Measurements from ENCODE around the gene HPSE2. TPM values are rescaled to one million over a fixed set of nuclear protein-coding genes. Genes with fewer than 3 reads are reported as not detected.

HPSE2 gene
- total and polyA plus RNA-seq, 2 of the 8 experiments (the other 6 are each of a cell fraction or from before 2014, with no cell fraction given) = 0.41 to 0.58 TPM

DNA sequence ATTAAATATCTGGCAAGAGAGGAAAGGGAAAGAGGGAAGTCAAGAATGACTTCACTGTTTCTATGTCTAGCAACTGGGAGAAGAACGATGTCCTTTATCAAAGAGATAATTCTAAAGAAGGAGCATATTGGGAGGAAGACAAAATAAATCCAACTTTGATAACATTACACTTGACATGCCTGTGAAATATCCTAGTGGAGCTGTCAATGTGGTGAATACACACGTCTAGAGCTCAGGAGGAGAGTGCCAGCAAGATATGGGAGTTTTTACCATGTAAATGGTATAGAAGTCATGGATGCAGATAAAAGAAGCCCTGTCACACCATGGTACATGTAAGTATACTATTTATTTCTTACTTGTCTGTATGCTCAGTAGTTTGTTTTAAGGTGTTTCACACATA, 356.7 kb downstream of the HPSE2 start:
- no peaks in the 10 kb centered on the region for H3K4me1 ChIP-seq (replicated peaks in 1 of 4; ENCODE audit: control insufficient read depth in 3 of 4, insufficient read depth in 4 of 4, low read length in 3 of 4)
- no peaks in the 10 kb centered on the region for H3K79me1 ChIP-seq (ENCODE audit: low read depth, low read length)
- CTCF ChIA-PET (ENCODE audit: partially characterized antibody) = no interaction called here
- H3K4me3 ChIP-seq (ENCODE audit: extremely low read depth in 1 of 4, insufficient read depth in 2 of 4, low read depth in 3 of 4, low read length in 4 of 4) = no peak overlapping the region
- 81% methylated on average over 2 of the region's 2 CpGs; no CpG with 5 or more reads in 1 of the 2 experiments for WGBS, 2 experiments (ENCODE audit: extremely low coverage in 1 of 2, insufficient coverage in 1 of 2, insufficient read length in 1 of 2, insufficient replicate concordance in 2 of 2, low coverage in 1 of 2, low lambda C conversion rate in 2 of 2, missing lambda C conversion rate in 1 of 2)
- no peak overlapping the region for H3K9ac ChIP-seq (replicated peaks in 1 of 4; ENCODE audit: extremely low read depth in 1 of 4, low read depth in 3 of 4, low read length in 3 of 4)
- FAIRE-seq = no peak
- no peak overlapping the region for H3K14ac ChIP-seq (ENCODE audit: insufficient read length)
- no peak overlapping the region for H2AK5ac ChIP-seq (ENCODE audit: low read depth, low read length)
- H3K23ac ChIP-seq (ENCODE audit: insufficient read length) = no peak overlapping the region
- H2BK120ac ChIP-seq (replicated peaks; ENCODE audit: low read depth, low read length) = no peak overlapping the region
- H3K56ac ChIP-seq (replicated peaks; ENCODE audit: insufficient read length, low read depth, low read length) = no peak overlapping the region
- H2AFZ ChIP-seq (ENCODE audit: low read length) = no peak overlapping the region
- no peak overlapping the region for H2BK15ac ChIP-seq (ENCODE audit: low read length)
- H3K79me2 ChIP-seq (ENCODE audit: control insufficient read depth in 1 of 2, insufficient read depth in 2 of 2, low read length in 2 of 2) = no peaks in the 10 kb centered on the region
- no peaks in the 10 kb centered on the region for H3K36me3 ChIP-seq (ENCODE audit: control insufficient read depth in 2 of 4, insufficient read depth in 4 of 4, low read length in 3 of 4)
- H3K18ac ChIP-seq (ENCODE audit: extremely low read depth, low read length) = no peak overlapping the region
- no peaks in the 10 kb centered on the region for H3K23me2 ChIP-seq (ENCODE audit: low read depth, low read length)
- H4K8ac ChIP-seq (ENCODE audit: extremely low read depth, insufficient read depth, low read length) = no peak overlapping the region
- no peak overlapping the region for H3K4me2 ChIP-seq (ENCODE audit: insufficient read depth in 1 of 2, low read depth in 2 of 2, low read length in 2 of 2)
- no peak overlapping the region for H2BK5ac ChIP-seq (ENCODE audit: low read depth, low read length)
- POLR2A ChIA-PET (ENCODE audit: partially characterized antibody) = no interaction called here
- no peaks in the 10 kb centered on the region for H3K9me3 ChIP-seq (ENCODE audit: insufficient read depth in 2 of 2, low read depth in 1 of 2, low read length in 1 of 2)
- no peak for DNase-seq (ENCODE audit: low read depth in 1 of 2, low spot score in 2 of 2)
- no peak overlapping the region for H4K5ac ChIP-seq (ENCODE audit: insufficient read length, low read depth, low read length)
- H4K20me1 ChIP-seq (replicated peaks in 1 of 2; ENCODE audit: control insufficient read depth in 1 of 2, insufficient read depth in 2 of 2, low read length in 2 of 2) = no peaks in the 10 kb centered on the region
- H4K91ac ChIP-seq (replicated peaks; ENCODE audit: insufficient read length, low read length) = no peak overlapping the region
- no peak overlapping the region for H3K4ac ChIP-seq (replicated peaks; ENCODE audit: insufficient read length, low read depth, low read length)
- no peak overlapping the region for H2BK12ac ChIP-seq (ENCODE audit: low read depth, low read length)
- no peaks in the 10 kb centered on the region for H3K27me3 ChIP-seq (replicated peaks in 1 of 4; ENCODE audit: control insufficient read depth in 3 of 4, extremely low read depth in 1 of 4, insufficient read depth in 3 of 4, low read length in 3 of 4)
- H2BK20ac ChIP-seq (ENCODE audit: low read length) = no peak overlapping the region
- H3K27ac ChIP-seq (ENCODE audit: low read depth, low read length) = no peak overlapping the region
- TF ChIP-seq, protein P1, sequence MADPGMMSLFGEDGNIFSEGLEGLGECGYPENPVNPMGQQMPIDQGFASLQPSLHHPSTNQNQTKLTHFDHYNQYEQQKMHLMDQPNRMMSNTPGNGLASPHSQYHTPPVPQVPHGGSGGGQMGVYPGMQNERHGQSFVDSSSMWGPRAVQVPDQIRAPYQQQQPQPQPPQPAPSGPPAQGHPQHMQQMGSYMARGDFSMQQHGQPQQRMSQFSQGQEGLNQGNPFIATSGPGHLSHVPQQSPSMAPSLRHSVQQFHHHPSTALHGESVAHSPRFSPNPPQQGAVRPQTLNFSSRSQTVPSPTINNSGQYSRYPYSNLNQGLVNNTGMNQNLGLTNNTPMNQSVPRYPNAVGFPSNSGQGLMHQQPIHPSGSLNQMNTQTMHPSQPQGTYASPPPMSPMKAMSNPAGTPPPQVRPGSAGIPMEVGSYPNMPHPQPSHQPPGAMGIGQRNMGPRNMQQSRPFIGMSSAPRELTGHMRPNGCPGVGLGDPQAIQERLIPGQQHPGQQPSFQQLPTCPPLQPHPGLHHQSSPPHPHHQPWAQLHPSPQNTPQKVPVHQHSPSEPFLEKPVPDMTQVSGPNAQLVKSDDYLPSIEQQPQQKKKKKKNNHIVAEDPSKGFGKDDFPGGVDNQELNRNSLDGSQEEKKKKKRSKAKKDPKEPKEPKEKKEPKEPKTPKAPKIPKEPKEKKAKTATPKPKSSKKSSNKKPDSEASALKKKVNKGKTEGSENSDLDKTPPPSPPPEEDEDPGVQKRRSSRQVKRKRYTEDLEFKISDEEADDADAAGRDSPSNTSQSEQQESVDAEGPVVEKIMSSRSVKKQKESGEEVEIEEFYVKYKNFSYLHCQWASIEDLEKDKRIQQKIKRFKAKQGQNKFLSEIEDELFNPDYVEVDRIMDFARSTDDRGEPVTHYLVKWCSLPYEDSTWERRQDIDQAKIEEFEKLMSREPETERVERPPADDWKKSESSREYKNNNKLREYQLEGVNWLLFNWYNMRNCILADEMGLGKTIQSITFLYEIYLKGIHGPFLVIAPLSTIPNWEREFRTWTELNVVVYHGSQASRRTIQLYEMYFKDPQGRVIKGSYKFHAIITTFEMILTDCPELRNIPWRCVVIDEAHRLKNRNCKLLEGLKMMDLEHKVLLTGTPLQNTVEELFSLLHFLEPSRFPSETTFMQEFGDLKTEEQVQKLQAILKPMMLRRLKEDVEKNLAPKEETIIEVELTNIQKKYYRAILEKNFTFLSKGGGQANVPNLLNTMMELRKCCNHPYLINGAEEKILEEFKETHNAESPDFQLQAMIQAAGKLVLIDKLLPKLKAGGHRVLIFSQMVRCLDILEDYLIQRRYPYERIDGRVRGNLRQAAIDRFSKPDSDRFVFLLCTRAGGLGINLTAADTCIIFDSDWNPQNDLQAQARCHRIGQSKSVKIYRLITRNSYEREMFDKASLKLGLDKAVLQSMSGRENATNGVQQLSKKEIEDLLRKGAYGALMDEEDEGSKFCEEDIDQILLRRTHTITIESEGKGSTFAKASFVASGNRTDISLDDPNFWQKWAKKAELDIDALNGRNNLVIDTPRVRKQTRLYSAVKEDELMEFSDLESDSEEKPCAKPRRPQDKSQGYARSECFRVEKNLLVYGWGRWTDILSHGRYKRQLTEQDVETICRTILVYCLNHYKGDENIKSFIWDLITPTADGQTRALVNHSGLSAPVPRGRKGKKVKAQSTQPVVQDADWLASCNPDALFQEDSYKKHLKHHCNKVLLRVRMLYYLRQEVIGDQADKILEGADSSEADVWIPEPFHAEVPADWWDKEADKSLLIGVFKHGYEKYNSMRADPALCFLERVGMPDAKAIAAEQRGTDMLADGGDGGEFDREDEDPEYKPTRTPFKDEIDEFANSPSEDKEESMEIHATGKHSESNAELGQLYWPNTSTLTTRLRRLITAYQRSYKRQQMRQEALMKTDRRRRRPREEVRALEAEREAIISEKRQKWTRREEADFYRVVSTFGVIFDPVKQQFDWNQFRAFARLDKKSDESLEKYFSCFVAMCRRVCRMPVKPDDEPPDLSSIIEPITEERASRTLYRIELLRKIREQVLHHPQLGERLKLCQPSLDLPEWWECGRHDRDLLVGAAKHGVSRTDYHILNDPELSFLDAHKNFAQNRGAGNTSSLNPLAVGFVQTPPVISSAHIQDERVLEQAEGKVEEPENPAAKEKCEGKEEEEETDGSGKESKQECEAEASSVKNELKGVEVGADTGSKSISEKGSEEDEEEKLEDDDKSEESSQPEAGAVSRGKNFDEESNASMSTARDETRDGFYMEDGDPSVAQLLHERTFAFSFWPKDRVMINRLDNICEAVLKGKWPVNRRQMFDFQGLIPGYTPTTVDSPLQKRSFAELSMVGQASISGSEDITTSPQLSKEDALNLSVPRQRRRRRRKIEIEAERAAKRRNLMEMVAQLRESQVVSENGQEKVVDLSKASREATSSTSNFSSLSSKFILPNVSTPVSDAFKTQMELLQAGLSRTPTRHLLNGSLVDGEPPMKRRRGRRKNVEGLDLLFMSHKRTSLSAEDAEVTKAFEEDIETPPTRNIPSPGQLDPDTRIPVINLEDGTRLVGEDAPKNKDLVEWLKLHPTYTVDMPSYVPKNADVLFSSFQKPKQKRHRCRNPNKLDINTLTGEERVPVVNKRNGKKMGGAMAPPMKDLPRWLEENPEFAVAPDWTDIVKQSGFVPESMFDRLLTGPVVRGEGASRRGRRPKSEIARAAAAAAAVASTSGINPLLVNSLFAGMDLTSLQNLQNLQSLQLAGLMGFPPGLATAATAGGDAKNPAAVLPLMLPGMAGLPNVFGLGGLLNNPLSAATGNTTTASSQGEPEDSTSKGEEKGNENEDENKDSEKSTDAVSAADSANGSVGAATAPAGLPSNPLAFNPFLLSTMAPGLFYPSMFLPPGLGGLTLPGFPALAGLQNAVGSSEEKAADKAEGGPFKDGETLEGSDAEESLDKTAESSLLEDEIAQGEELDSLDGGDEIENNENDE (IDR thresholded peaks at IDR 0.05; ENCODE audit: insufficient replicate concordance, low read length) = no peak

Data from H1 (cell line).